ENCODE results near the gene PNPLA7. TPM values are rescaled to one million over a fixed set of nuclear protein-coding genes. Genes with fewer than 3 reads are reported as not detected.
"Not testable (repeated sequence)": the region's sequence is repeated elsewhere in the genome, so short reads cannot be mapped to it uniquely, and the experiment has no call there.

The PNPLA7 gene
- total RNA-seq: 1 to 10 TPM; 3.2 to 4.6 TPM
- long read RNA-seq, donor 1, partial matches to known transcripts: 0 of 2 reads
- long read RNA-seq, donor 1, other reads (novel, unspliced or antisense): 2 of 2 reads
- long read RNA-seq, donor 2, partial matches to known transcripts: 3 of 3 reads
- long read RNA-seq, donor 2, other reads (novel, unspliced or antisense): 0 of 3 reads

GRCh38 chr9:137550231-137550621 is at the start of gene PNPLA7:
Gene PNPLA7, minus strand, starts transcription at chr9:137550402. Its CDS starts 205 bp downstream, at chr9:137550197.
- intact Hi-C loops (cut with DNase I): no loop called here
- DNase-seq (ENCODE audit: low spot score): peak; percentile 95

GRCh38 chr9:137598943-137599342 is 48.7 kb upstream of the PNPLA7 start:
- intact Hi-C loops (cut with DNase I): no loop called here
- no peak for DNase-seq (ENCODE audit: low spot score)

GRCh38 chr9:137596577-137596976 is 46.4 kb upstream of the PNPLA7 start:
- DNase-seq (ENCODE audit: low spot score); intact Hi-C loops (cut with DNase I): not testable (repeated sequence)

GRCh38 chr9:137593176-137593575 is 43.0 kb upstream of the PNPLA7 start:
- no peak for DNase-seq (ENCODE audit: low spot score)
- intact Hi-C loops (cut with DNase I): no loop called here

- DNase-seq (ENCODE audit: low spot score): no peak
- intact Hi-C loops (cut with DNase I): no loop called here
Measured at GRCh38 chr9:137592767-137593166, 42.6 kb upstream of the PNPLA7 start.

- intact Hi-C loops (cut with DNase I): no loop called here
Measured at GRCh38 chr9:137590469-137591383, 40.5 kb upstream of the PNPLA7 start, which contains the start of gene ZMYND19. Gene ZMYND19, minus strand, starts transcription at chr9:137590512. Its CDS starts 249 bp downstream, at chr9:137590263.

GRCh38 chr9:137590123-137590468 is 39.9 kb upstream of the PNPLA7 start:
- no peak for DNase-seq (ENCODE audit: low spot score)
- intact Hi-C loops (cut with DNase I): no loop called here

More at GRCh38 chr9:137590469-137591383, 40.5 kb upstream of the PNPLA7 start, which contains the start of gene ZMYND19:
- DNase-seq (ENCODE audit: low spot score): peak; percentile 96

GRCh38 chr9:137589441-137590122 is 39.4 kb upstream of the PNPLA7 start:
- peak; percentile 76 for DNase-seq (ENCODE audit: low spot score)
- intact Hi-C loops (cut with DNase I): no loop called here

- intact Hi-C loops (cut with DNase I): no loop called here
- DNase-seq (ENCODE audit: low spot score): no peak
Measured at GRCh38 chr9:137588891-137589290, 38.7 kb upstream of the PNPLA7 start.

GRCh38 chr9:137588311-137588710 is 38.1 kb upstream of the PNPLA7 start:
- intact Hi-C loops (cut with DNase I): no loop called here
- peak; percentile 78 for DNase-seq (ENCODE audit: low spot score)

GRCh38 chr9:137586854-137587253 is 36.7 kb upstream of the PNPLA7 start:
- intact Hi-C loops (cut with DNase I): no loop called here
- DNase-seq (ENCODE audit: low spot score): no peak

GRCh38 chr9:137583957-137584356 is 33.8 kb upstream of the PNPLA7 start:
- no peak for DNase-seq (ENCODE audit: low spot score)
- intact Hi-C loops (cut with DNase I): no loop called here

- no peak for DNase-seq (ENCODE audit: low spot score)
- intact Hi-C loops (cut with DNase I): no loop called here
Measured at GRCh38 chr9:137583347-137583746, 33.1 kb upstream of the PNPLA7 start.

GRCh38 chr9:137582286-137582860 is 32.2 kb upstream of the PNPLA7 start:
- intact Hi-C loops (cut with DNase I): no loop called here
- DNase-seq (ENCODE audit: low spot score): no peak

GRCh38 chr9:137581361-137582285 is 31.4 kb upstream of the PNPLA7 start:
- intact Hi-C loops (cut with DNase I): no loop called here
- no peak for DNase-seq (ENCODE audit: low spot score)

- intact Hi-C loops (cut with DNase I): no loop called here
Measured at GRCh38 chr9:137580954-137581322, 30.7 kb upstream of the PNPLA7 start.

GRCh38 chr9:137580209-137580953 is 30.2 kb upstream of the PNPLA7 start:
- intact Hi-C loops (cut with DNase I): no loop called here
- DNase-seq (ENCODE audit: low spot score): no peak

More at GRCh38 chr9:137580954-137581322, 30.7 kb upstream of the PNPLA7 start:
- DNase-seq (ENCODE audit: low spot score): no peak

- intact Hi-C loops (cut with DNase I): no loop called here
- DNase-seq (ENCODE audit: low spot score): no peak
Measured at GRCh38 chr9:137579259-137579604, 29.0 kb upstream of the PNPLA7 start.
